Smooth muscle cell (in vitro differentiated cells): Measurements from ENCODE around the gene INMT. TPM values are rescaled to one million over a fixed set of nuclear protein-coding genes. Genes with fewer than 3 reads are reported as not detected.

ENCODE experiments used
- DNase-seq: peaks from one replicate; lab custom pipeline; 2025; ENCODE audit not compliant: unreplicated experiment; lab: John Stamatoyannopoulos, UW
- H2AFZ ChIP-seq: fragments of 200-600 bp; sonication (generic); 2 replicates; pipeline ENCODE4 v1.6.0; 2016; ENCODE audit warnings: antibody characterized with exemption, low read depth, mild to moderate bottlenecking
- H3F3A ChIP-seq: fragments of 200-600 bp; sonication (generic); 2 replicates; pipeline ENCODE4 v1.6.0; 2017; ENCODE audit warnings: antibody characterized with exemption, low read depth
- H3K27ac ChIP-seq: fragments of 200-600 bp; sonication (generic); 2 replicates; pipeline ENCODE4 v1.5.1; 2016; ENCODE audit warnings: low read depth, mild to moderate bottlenecking
- H3K27me3 ChIP-seq: fragments of 200-600 bp; sonication (generic); 2 replicates; pipeline ENCODE4 v1.6.1; 2016; ENCODE audit warnings: low read depth, mild to moderate bottlenecking
- H3K36me3 ChIP-seq: fragments of 200-600 bp; sonication (generic); 2 replicates; pipeline ENCODE4 v1.5.1; 2016; ENCODE audit warnings: low read depth
- H3K4me1 ChIP-seq: fragments of 200-600 bp; sonication (generic); 2 replicates; pipeline ENCODE4 v1.5.1; 2016; ENCODE audit warnings: low read depth
- H3K4me2 ChIP-seq: fragments of 200-600 bp; sonication (generic); 2 replicates; pipeline ENCODE4 v1.6.0; 2016; ENCODE audit warnings: mild to moderate bottlenecking
- H3K4me3 ChIP-seq: fragments of 200-600 bp; sonication (generic); 2 replicates; pipeline ENCODE4 v1.5.1; 2016; ENCODE audit warnings: mild to moderate bottlenecking
- H3K79me2 ChIP-seq: fragments of 200-600 bp; sonication (generic); 2 replicates; pipeline ENCODE4 v1.6.0; 2016; ENCODE audit warnings: low read depth, mild to moderate bottlenecking
- H3K9ac ChIP-seq: fragments of 200-600 bp; sonication (generic); 2 replicates; pipeline ENCODE4 v1.6.0; 2016; ENCODE audit warnings: low read depth
- H3K9me3 ChIP-seq: fragments of 200-600 bp; sonication (generic); replicated peaks from 2 replicates; pipeline ENCODE4 v1.5.1; 2016; ENCODE audit warnings: low read depth
- H4K20me1 ChIP-seq: fragments of 200-600 bp; sonication (generic); 2 replicates; pipeline ENCODE4 v1.6.0; 2016; ENCODE audit warnings: low read depth
- WGBS: methylation state at CpG from one replicate; pipeline ENCODE4 v1.1.7; 2016; ENCODE audit warnings: low lambda C conversion rate; 5-methylcytosine and 5-hydroxymethylcytosine counted together
- polyA plus RNA-seq: library from polyadenylated mRNA; unstranded; fragments of >200 nt; fragmentation: Nextera tagmentation; extraction: Ambion mirVana; gene quantifications from 2 replicates; pipeline ENCODE4 v1.2.1, GENCODE V29; 2016
- total RNA-seq: library from RNA; depleted of rRNA; stranded (reverse); fragments of >200 nt; gene quantifications from 2 replicates; pipeline ENCODE4 v1.2.3, GENCODE V29; 2014
- TF ChIP-seq, protein P1 (sequence below): fragments of 200-600 bp; sonication (generic); IDR thresholded peaks from 2 replicates; pipeline ENCODE4 v1.5.1; 2017; ENCODE audit warnings: borderline replicate concordance, mild to moderate bottlenecking, antibody characterized with exemption; ENCODE audit not compliant: insufficient read depth, poor library complexity, severe bottlenecking

The INMT gene
- total and polyA plus RNA-seq, 2 experiments from 2014 or later, result 2.3 to 4.0 TPM

DNA sequence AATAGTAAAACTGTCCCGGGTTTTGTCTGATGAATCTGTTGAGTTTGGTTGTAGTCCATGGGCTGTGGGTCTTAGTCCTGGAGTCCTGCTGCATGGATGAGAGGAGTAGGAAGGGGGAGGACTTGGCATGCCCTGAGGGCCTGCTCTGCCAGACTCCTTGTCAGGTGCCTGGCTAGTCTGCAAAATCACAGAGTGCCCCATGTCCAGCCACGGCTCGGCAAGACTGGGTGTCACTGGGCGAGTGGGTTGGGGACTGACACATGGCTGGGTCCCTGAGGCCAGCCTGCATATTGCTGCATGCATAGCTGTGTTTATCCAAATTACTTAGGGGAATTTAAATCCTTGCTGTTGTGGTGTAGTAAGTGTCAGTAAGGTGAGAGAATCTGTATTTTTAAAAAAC, 29.0 kb downstream of the INMT start:
- H3K27ac ChIP-seq, result no peak overlapping the region

DNA sequence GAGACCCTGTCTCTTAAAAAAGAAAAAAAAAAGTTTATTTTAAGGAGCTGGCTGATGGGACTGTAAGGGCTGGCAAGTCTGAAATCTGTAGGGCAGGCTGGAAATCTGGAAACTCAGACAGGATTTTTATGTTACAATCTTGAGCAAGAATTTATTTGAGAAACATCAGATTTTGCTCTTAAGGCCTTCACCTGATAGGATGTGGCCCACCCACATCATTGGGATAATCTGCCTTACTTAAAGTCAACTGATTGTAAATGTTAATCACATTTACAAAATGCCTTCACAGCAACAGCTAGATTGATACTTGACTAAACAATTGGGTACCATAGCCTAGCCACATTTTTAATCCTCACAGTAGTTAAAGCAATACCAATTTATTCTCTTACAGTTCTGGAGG, 30.8 kb downstream of the INMT start:
- Histone ChIP-seq H3K79me2 (no peaks in the 10 kb centered on the region), H3K27ac (no peak overlapping the region), H3K9ac (no peak overlapping the region), H3K27me3 (no peaks in the 10 kb centered on the region), H2AFZ (no peak overlapping the region), H3F3A (no peaks in the 10 kb centered on the region), H3K9me3 (no peaks in the 10 kb centered on the region), H4K20me1 (no peaks in the 10 kb centered on the region), H3K4me1 (no peaks in the 10 kb centered on the region), H3K4me2 (no peak overlapping the region), H3K4me3 (no peak overlapping the region), H3K36me3 (peaks cover 14% of the 10 kb centered on the region)
- TF ChIP-seq, protein P1, sequence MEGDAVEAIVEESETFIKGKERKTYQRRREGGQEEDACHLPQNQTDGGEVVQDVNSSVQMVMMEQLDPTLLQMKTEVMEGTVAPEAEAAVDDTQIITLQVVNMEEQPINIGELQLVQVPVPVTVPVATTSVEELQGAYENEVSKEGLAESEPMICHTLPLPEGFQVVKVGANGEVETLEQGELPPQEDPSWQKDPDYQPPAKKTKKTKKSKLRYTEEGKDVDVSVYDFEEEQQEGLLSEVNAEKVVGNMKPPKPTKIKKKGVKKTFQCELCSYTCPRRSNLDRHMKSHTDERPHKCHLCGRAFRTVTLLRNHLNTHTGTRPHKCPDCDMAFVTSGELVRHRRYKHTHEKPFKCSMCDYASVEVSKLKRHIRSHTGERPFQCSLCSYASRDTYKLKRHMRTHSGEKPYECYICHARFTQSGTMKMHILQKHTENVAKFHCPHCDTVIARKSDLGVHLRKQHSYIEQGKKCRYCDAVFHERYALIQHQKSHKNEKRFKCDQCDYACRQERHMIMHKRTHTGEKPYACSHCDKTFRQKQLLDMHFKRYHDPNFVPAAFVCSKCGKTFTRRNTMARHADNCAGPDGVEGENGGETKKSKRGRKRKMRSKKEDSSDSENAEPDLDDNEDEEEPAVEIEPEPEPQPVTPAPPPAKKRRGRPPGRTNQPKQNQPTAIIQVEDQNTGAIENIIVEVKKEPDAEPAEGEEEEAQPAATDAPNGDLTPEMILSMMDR, result no peak
- DNase-seq, result no peak

More for the DNA sequence above, 29.0 kb downstream of the INMT start:
- no peak overlapping the region for H3K9ac ChIP-seq
- peaks cover 14% of the 10 kb centered on the region for H3K36me3 ChIP-seq
- TF ChIP-seq, protein P1, result no peak
- peaks cover 3% of the 10 kb centered on the region for H4K20me1 ChIP-seq
- H3K79me2 ChIP-seq, result peaks cover 9% of the 10 kb centered on the region
- H3K27me3 ChIP-seq, result no peaks in the 10 kb centered on the region
- 91% methylated on average over 4 of the region's 4 CpGs for WGBS
- no peak overlapping the region for H3K4me3 ChIP-seq
- DNase-seq, result no peak
- H3K9me3 ChIP-seq, result no peaks in the 10 kb centered on the region
- no peak overlapping the region for H3K4me2 ChIP-seq
- H2AFZ ChIP-seq, result no peak overlapping the region
- no peaks in the 10 kb centered on the region for H3F3A ChIP-seq
- H3K4me1 ChIP-seq, result no peaks in the 10 kb centered on the region

DNA sequence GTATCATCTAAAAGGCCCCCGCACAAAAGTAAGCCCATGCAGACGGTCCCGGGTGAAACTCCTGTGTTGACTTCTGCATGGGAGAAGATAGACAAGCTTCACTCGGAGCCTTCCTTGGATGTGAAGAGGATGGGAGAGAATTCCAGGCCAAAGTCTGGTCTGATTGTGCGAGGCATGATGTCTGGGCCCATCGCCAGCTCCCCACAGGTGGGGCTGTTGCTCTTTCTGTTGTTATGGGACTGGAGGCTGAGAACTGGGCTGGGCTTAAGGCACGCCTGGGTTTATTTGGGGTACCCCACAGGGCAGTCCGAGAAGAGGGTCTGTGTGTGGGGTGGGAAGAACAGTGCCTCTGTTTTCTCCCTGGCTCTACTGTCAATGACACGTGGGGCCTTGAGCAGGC, 33.9 kb downstream of the INMT start:
- Histone ChIP-seq H3K4me3 (no peak overlapping the region), H3K36me3 (peaks cover 14% of the 10 kb centered on the region), H3K4me2 (no peak overlapping the region), H4K20me1 (no peaks in the 10 kb centered on the region), H3K9ac (no peak overlapping the region), H3K9me3 (no peaks in the 10 kb centered on the region), H3K4me1 (no peaks in the 10 kb centered on the region), H3F3A (no peaks in the 10 kb centered on the region), H3K79me2 (no peaks in the 10 kb centered on the region), H3K27me3 (no peaks in the 10 kb centered on the region), H2AFZ (no peak overlapping the region), H3K27ac (no peak overlapping the region)
- 99% methylated on average over 9 of the region's 9 CpGs for WGBS
- TF ChIP-seq, protein P1, result no peak
- no peak for DNase-seq

DNA sequence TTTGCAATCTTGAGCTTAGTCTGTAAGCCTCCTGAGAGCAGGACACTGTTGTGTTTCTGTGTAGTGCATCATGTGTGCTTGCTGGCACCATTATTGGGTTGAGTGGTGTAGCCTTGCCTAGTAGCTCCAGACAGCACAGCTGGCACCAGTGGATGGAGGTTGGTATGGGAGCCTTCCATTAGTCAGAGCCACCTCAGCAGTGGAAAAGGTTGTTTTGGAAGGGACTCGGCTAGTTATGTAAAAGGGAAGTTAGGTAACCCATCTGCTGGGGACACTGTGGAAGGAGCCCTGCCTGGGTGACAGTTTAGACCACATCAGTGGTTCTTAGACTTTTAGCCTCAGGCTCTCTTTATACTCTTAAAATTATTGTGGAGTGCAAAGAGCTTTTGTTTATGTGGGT, 35.6 kb downstream of the INMT start:
- 85% methylated on average over 1 of the region's 1 CpG for WGBS

More for the DNA sequence above, 35.6 kb downstream of the INMT start:
- H3K9me3 ChIP-seq, result no peaks in the 10 kb centered on the region
- peaks cover 13% of the 10 kb centered on the region for H3K36me3 ChIP-seq
- no peaks in the 10 kb centered on the region for H3K27me3 ChIP-seq
- no peak overlapping the region for H3K4me2 ChIP-seq
- no peak overlapping the region for H3K4me3 ChIP-seq
- TF ChIP-seq, protein P1, result no peak
- DNase-seq, result no peak
- H3K4me1 ChIP-seq, result no peaks in the 10 kb centered on the region
- no peak overlapping the region for H2AFZ ChIP-seq
- no peaks in the 10 kb centered on the region for H3K79me2 ChIP-seq
- H3F3A ChIP-seq, result no peaks in the 10 kb centered on the region
- no peak overlapping the region for H3K27ac ChIP-seq
- no peak overlapping the region for H3K9ac ChIP-seq
- no peaks in the 10 kb centered on the region for H4K20me1 ChIP-seq
